Small intestine (tissue), 7 donors: Measurements from ENCODE around the gene MRPL54. TPM values are rescaled to one million over a fixed set of nuclear protein-coding genes. Genes with fewer than 3 reads are reported as not detected.

Experiments used
- DNase-seq, 2 donors: peaks; one replicate each; pipeline versions ENCODE4 v3.0.0 to v3.0.0-alpha.2; 2013
- FAIRE-seq: peaks from 2 replicates; lab custom pipeline; 2012; peaks lifted over from hg19 to GRCh38; lab: Jason Lieb, UNC
- H3K27ac ChIP-seq, 3 donors: one replicate each; pipeline ENCODE4 v1.5.1; 2013; ENCODE audit warnings: low read length in 2 of 3, mild to moderate bottlenecking in 2 of 3, control low read depth in 1 of 3, inconsistent platforms in 1 of 3, low read depth in 1 of 3, moderate library complexity in 1 of 3
- H3K27me3 ChIP-seq, 3 donors: one replicate each; pipeline ENCODE4 v1.6.1; 2013; ENCODE audit warnings: low read length in 3 of 3, inconsistent platforms in 1 of 3; ENCODE audit not compliant: control insufficient read depth in 3 of 3, insufficient read depth in 3 of 3
- H3K36me3 ChIP-seq, 3 donors: one replicate each; pipeline ENCODE4 v1.6.1; 2013; ENCODE audit warnings: low read length in 3 of 3, inconsistent platforms in 1 of 3, low read depth in 1 of 3, mild to moderate bottlenecking in 1 of 3, moderate library complexity in 1 of 3; ENCODE audit not compliant: control insufficient read depth in 3 of 3, insufficient read depth in 2 of 3
- H3K4me1 ChIP-seq, 3 donors: one replicate each; pipeline ENCODE4 v1.6.1; 2013; ENCODE audit warnings: low read length in 2 of 3, inconsistent platforms in 1 of 3, low read depth in 1 of 3, mild to moderate bottlenecking in 1 of 3, moderate library complexity in 1 of 3; ENCODE audit not compliant: control insufficient read depth in 3 of 3, insufficient read depth in 2 of 3
- H3K4me3 ChIP-seq, 3 donors: one replicate each; pipeline ENCODE4 v1.5.1; 2013; ENCODE audit warnings: low read length in 3 of 3, control low read depth in 1 of 3, inconsistent platforms in 1 of 3, low read depth in 1 of 3, mild to moderate bottlenecking in 1 of 3, moderate library complexity in 1 of 3
- H3K9me3 ChIP-seq, 2 donors: one replicate each; pipeline ENCODE4 v1.6.1; 2013; ENCODE audit warnings: low read depth in 1 of 2, low read length in 1 of 2; ENCODE audit not compliant: control insufficient read depth in 2 of 2, insufficient read depth in 1 of 2
- WGBS, 3 donors: extraction: QIAGEN DNeasy Blood & Tissue Kit; methylation state at CpG; one replicate each; pipeline ENCODE4 v1.1.7; 2013; 5-methylcytosine and 5-hydroxymethylcytosine counted together
- polyA plus RNA-seq, 4 donors: library from polyadenylated mRNA; stranded (reverse) in 3 of 4; unstranded in 1 of 4; fragments of 200-250 nt in 3 of 4; fragments of 120-200 nt in 1 of 4; gene quantifications; one replicate each; pipeline versions ENCODE4 v1.2.1 to v1.2.3, GENCODE V29; 2013
- donor health status: healthy with polysubstance abuse.
- donor health status: control.
- donor health status: control.
- donor health status: Bipolar disorder and iron deficiency.
- donor health status: healthy.

MRPL54 gene
- polyA plus RNA-seq, 4 donors = 54.1 to 170 (median 125) TPM

DNA sequence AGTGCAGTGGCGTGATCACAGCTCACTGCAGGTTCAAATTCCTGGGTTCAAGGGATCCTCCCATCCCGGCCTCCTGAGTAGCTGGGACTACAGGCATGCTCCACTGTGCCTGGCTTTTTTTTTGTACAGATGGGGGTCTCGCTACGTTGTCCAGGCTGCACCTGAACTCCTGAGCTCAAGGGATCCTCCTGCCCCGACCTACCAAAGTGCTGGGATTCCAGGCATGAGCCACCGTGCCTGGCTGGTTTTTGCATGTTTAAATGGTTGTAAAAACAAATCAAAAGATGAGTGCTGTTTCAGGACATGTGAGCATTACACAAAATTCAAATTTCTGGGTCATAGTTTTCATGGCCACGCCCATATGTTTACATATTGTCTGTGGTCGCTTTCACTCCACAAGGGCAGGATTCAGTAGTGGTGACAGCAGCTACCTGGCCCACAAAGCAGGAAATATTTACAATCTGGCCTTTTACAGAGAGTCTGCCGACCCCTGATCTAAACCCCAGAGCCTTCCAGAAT lies 18.4 kb downstream of the MRPL54 start:
- peaks cover 5 to 16% (median 7%) of the 10 kb centered on the region in 3 donors for H3K27me3 ChIP-seq
- H3K4me1 ChIP-seq = no peaks in the 10 kb centered on the region
- no peak overlapping the region for H3K4me3 ChIP-seq
- no peaks in the 10 kb centered on the region for H3K36me3 ChIP-seq
- 85 to 88% (median 87%) methylated on average over 9 of the region's 9 CpGs for WGBS, 3 donors
- no peak for FAIRE-seq
- H3K9me3 ChIP-seq = peaks cover 0 to 22% of the 10 kb centered on the region in 2 donors
- peak in 1 of 2 donors; percentile 5 for DNase-seq
- H3K27ac ChIP-seq = no peak overlapping the region

GRCh38 chr19:3781603-3782002 lies 19.1 kb downstream of the MRPL54 start:
- H3K36me3 ChIP-seq = no peaks in the 10 kb centered on the region
- H3K4me3 ChIP-seq = no peak overlapping the region
- H3K27ac ChIP-seq = no peak overlapping the region
- WGBS, 3 donors = 98 to 100% (median 100%) methylated on average over 2 of the region's 2 CpGs
- H3K9me3 ChIP-seq = peaks cover 0 to 22% of the 10 kb centered on the region in 2 donors
- no peaks in the 10 kb centered on the region for H3K4me1 ChIP-seq
- peaks cover 7 to 19% (median 10%) of the 10 kb centered on the region in 3 donors for H3K27me3 ChIP-seq
- no peak for DNase-seq
- FAIRE-seq = no peak

DNA sequence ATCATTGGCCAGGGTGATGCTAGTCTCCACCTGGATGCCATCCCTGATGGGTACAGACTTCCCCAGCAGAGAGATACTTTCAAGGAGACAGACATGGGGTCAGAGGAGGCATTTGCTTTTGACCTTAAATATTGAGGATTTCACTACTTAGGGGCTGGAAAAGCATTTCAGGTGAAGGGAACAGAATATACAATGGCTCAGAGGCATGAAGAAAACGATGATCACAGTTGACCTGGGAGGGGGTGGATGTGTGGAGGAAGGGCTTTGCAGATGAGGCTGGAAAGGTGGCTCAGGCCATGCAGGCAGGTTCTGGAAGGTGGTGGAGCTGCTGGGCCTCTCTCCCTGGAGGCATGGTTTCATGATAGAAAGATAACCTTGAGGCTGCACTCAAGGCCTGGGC lies 19.8 kb downstream of the MRPL54 start:
- peaks cover 7 to 24% (median 10%) of the 10 kb centered on the region in 3 donors for H3K27me3 ChIP-seq
- FAIRE-seq = no peak
- 92 to 100% (median 93%) methylated on average over 1 of the region's 1 CpG for WGBS, 3 donors

DNA sequence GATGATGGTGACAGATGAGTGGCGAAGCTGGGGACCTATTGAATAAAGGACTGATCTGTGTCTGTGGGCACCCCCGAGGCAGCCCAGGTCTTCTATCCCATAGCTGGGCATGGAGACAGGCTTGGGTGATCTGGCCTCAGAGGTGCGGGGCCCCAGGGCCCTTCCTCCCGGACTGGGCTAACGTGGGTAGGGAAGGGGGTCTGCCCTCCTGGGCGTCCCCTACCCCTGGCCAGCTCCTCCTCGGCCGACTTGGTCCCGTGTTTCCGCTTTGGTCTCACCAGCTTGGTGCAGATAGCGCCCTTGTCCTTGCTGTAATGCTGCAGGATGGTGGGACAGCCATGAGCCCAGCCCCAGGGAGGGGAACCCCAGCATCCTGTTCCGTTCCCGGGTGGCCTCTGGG lies 20.4 kb downstream of the MRPL54 start:
- no peaks in the 10 kb centered on the region for H3K36me3 ChIP-seq
- no peak overlapping the region for H3K27ac ChIP-seq
- H3K9me3 ChIP-seq = peaks cover 0 to 22% of the 10 kb centered on the region in 2 donors
- FAIRE-seq (no peak), DNase-seq (no peak)
- no peaks in the 10 kb centered on the region for H3K4me1 ChIP-seq
- whole genome bisulfite sequencing, 3 donors = 85 to 95% (median 90%) methylated on average over 12 to 13 of the region's 13 CpGs
- H3K4me3 ChIP-seq = no peak overlapping the region
- H3K27me3 ChIP-seq = peaks cover 7 to 24% (median 10%) of the 10 kb centered on the region in 3 donors

More for the DNA sequence above, 19.8 kb downstream of the MRPL54 start:
- Histone ChIP-seq H3K4me1 (no peaks in the 10 kb centered on the region), H3K27ac (no peak overlapping the region), H3K36me3 (no peaks in the 10 kb centered on the region), H3K9me3 (peaks cover 0 to 22% of the 10 kb centered on the region in 2 donors), H3K4me3 (no peak overlapping the region)
- no peak for DNase-seq

GRCh38 chr19:3783660-3784584 lies 21.4 kb downstream of the MRPL54 start:
- Histone ChIP-seq H3K27me3 (peaks cover 7 to 24% (median 10%) of the 10 kb centered on the region in 3 donors), H3K36me3 (no peaks in the 10 kb centered on the region), H3K9me3 (peaks cover 0 to 22% of the 10 kb centered on the region in 2 donors), H3K4me1 (no peaks in the 10 kb centered on the region), H3K4me3 (no peak overlapping the region), H3K27ac (no peak overlapping the region)
- FAIRE-seq (no peak), DNase-seq (no peak)
- WGBS, 3 donors = 76 to 80% (median 77%) methylated on average over 45 to 49 of the region's 49 CpGs

- FAIRE-seq (no peak), DNase-seq (no peak)
- 19 to 25% (median 25%) methylated on average over 21 to 25 of the region's 25 CpGs for WGBS, 3 donors
- Histone ChIP-seq H3K4me3 (peak overlapping the region in 1 of 3 donors; percentile 62), H3K36me3 (no peaks in the 10 kb centered on the region), H3K4me1 (no peaks in the 10 kb centered on the region), H3K27ac (no peak overlapping the region), H3K27me3 (peaks cover 7 to 24% (median 10%) of the 10 kb centered on the region in 3 donors), H3K9me3 (peaks cover 0 to 22% of the 10 kb centered on the region in 2 donors)
Observed at GRCh38 chr19:3784607-3785450, 22.3 kb downstream of the MRPL54 start.

DNA sequence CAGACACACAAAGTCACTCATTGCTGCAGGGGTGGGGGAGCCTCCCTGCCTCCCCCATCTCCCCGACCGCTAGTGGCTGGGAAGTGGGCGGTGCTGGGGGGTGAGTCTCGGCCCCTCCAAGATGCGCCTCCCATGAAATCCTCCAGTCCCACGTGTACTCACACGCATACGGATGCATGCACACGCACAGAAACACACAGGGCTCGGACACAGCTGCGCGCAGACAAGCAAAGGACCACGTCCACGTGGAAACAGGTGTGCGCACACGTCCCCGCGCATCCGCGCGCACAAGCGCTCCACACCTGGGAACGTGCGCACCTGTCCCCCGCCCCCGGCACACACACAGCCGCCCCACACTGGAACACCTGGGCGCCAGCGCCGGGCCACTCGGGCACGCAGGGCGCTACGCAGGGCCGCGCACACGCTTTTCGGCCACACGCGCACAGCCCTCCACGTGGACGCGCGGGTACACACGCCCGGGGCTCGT lies 23.0 kb downstream of the MRPL54 start:
- 1 to 4% (median 1%) methylated on average over 37 to 47 of the region's 47 CpGs for WGBS, 3 donors
- no peak overlapping the region for H3K27ac ChIP-seq
- peaks cover 10 to 27% (median 11%) of the 10 kb centered on the region in 3 donors for H3K27me3 ChIP-seq
- FAIRE-seq = no peak
- H3K4me3 ChIP-seq = peak overlapping the region; percentile 7 to 62 (median 43)
- H3K9me3 ChIP-seq = peaks cover 0 to 22% of the 10 kb centered on the region in 2 donors
- no peaks in the 10 kb centered on the region for H3K4me1 ChIP-seq
- peak in 1 of 2 donors; percentile 30 for DNase-seq
- H3K36me3 ChIP-seq = no peaks in the 10 kb centered on the region
